H1 (cell line): ENCODE results near the gene CHAC1.

ENCODE experiments used
- CBX8 ChIP-seq: fragments of 300-800, 300-1000 bp; sonication (generic); IDR thresholded peaks from 2 replicates; pipeline ENCODE4 v1.7.1; 2016; ENCODE audit warnings: low read depth, low read length, borderline replicate concordance
- EZH2 ChIP-seq: fragments of 200-600 bp; sonication (generic); IDR thresholded peaks from 2 replicates; pipeline ENCODE4 v1.7.1; 2012; ENCODE audit warnings: low read depth, mild to moderate bottlenecking, moderate library complexity, low read length, inconsistent platforms; ENCODE audit not compliant: severe bottlenecking
- GTF2F1 ChIP-seq: IDR thresholded peaks from 2 replicates; pipeline ENCODE4 v1.6.1; 2012; ENCODE audit warnings: low read depth, low read length, improper control_type of control experiment, borderline replicate concordance
- JUND ChIP-seq: IDR thresholded peaks from 2 replicates; pipeline ENCODE4 v1.6.1; 2011; ENCODE audit warnings: mild to moderate bottlenecking, improper control_type of control experiment, low read length
- POLR2A ChIP-seq, 2 experiments: IDR thresholded peaks; 1 replicate in 1 of 2; 2 replicates in 1 of 2; pipeline ENCODE4 v1.6.1; 2011; ENCODE audit warnings: low read depth in 2 of 2, low read length in 2 of 2, mild to moderate bottlenecking in 2 of 2; ENCODE audit errors: control extremely low read depth in 1 of 2
- RAD21 ChIP-seq, 2 experiments: IDR thresholded peaks in 1 of 2; conservative IDR thresholded peaks in 1 of 2; 2 replicates each; pipeline ENCODE4 v1.6.1; 2011; ENCODE audit warnings: low read depth in 2 of 2, low read length in 2 of 2, improper control_type of control experiment in 1 of 2, inconsistent platforms in 1 of 2, mild to moderate bottlenecking in 1 of 2, moderate library complexity in 1 of 2
- RBBP5 ChIP-seq: IDR thresholded peaks from 2 replicates; pipeline ENCODE4 v1.7.1; 2012; ENCODE audit warnings: low read depth, mild to moderate bottlenecking, inconsistent platforms, low read length, moderate library complexity, borderline replicate concordance
- RFX5 ChIP-seq: IDR thresholded peaks from 2 replicates; pipeline ENCODE4 v1.6.1; 2011; ENCODE audit warnings: low read depth, low read length, improper control_type of control experiment, borderline replicate concordance
- SIN3A ChIP-seq, 2 experiments: IDR thresholded peaks in 1 of 2; conservative IDR thresholded peaks in 1 of 2; 2 replicates each; pipeline ENCODE4 v1.6.1; 2011 to 2012; ENCODE audit warnings: low read length in 2 of 2, improper control_type of control experiment in 1 of 2, low read depth in 1 of 2, mild to moderate bottlenecking in 1 of 2
- SIRT6 ChIP-seq: IDR thresholded peaks from one replicate; pipeline ENCODE4 v1.7.1; 2012; ENCODE audit warnings: low read length, inconsistent platforms
- ZNF274 ChIP-seq: IDR thresholded peaks from 2 replicates; pipeline ENCODE4 v1.7.0; 2012; ENCODE audit warnings: low read length, borderline replicate concordance; ENCODE audit errors: extremely low read depth
- TF ChIP-seq, protein P1 (sequence below), 3 experiments: IDR thresholded peaks; 1 replicate in 2 of 3; 2 replicates in 1 of 3; pipeline versions ENCODE4 v1.5.1 to v1.6.1; 2011; ENCODE audit warnings: low read length in 3 of 3, mild to moderate bottlenecking in 3 of 3, inconsistent platforms in 2 of 3, low read depth in 1 of 3, moderate library complexity in 1 of 3; ENCODE audit not compliant: insufficient read depth in 1 of 3; ENCODE audit errors: control extremely low read depth in 1 of 3
- TF ChIP-seq, protein P2 (sequence below): IDR thresholded peaks from 2 replicates; pipeline ENCODE4 v1.6.1; 2011; ENCODE audit warnings: low read length, improper control_type of control experiment

DNA sequence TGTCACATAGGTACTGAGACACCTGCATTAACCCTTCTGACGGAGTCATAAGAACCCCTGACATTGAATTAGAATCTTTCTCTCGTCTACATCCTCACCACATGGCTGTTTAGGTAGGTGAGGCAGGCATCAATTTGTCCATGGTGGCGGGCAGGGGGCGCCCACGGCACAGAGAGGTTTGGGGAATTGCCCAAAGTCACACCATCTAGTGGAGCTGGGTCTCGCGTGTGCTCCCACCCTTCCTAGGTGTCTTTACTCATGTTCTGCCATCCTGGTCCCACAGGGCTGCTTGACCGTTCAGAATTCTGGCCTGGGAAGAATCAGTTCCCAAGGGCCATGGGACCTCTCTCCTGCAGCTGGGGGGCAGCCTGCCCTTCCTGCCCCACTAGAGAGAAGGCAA, 38.8 kb upstream of the CHAC1 start:
- TF ChIP-seq, protein P1, sequence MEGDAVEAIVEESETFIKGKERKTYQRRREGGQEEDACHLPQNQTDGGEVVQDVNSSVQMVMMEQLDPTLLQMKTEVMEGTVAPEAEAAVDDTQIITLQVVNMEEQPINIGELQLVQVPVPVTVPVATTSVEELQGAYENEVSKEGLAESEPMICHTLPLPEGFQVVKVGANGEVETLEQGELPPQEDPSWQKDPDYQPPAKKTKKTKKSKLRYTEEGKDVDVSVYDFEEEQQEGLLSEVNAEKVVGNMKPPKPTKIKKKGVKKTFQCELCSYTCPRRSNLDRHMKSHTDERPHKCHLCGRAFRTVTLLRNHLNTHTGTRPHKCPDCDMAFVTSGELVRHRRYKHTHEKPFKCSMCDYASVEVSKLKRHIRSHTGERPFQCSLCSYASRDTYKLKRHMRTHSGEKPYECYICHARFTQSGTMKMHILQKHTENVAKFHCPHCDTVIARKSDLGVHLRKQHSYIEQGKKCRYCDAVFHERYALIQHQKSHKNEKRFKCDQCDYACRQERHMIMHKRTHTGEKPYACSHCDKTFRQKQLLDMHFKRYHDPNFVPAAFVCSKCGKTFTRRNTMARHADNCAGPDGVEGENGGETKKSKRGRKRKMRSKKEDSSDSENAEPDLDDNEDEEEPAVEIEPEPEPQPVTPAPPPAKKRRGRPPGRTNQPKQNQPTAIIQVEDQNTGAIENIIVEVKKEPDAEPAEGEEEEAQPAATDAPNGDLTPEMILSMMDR (IDR thresholded peaks at IDR 0.05; ENCODE audit: control extremely low read depth in 1 of 3, insufficient read depth in 1 of 3, low read depth in 1 of 3, low read length in 3 of 3) = peak in 2 of 3 experiments; percentile 55 to 77; a peak in 3 of 4 replicates
- TF ChIP-seq EZH2 = no peak
- TF ChIP-seq SIN3A (conservative IDR thresholded peaks at IDR 0.05 in 1 of 2, IDR thresholded peaks at IDR 0.05 in 1 of 2; ENCODE audit: low read depth in 1 of 2, low read length in 2 of 2) = no peak
- no peak for TF ChIP-seq RBBP5
- TF ChIP-seq SIRT6 = no peak
- TF ChIP-seq POLR2A (IDR thresholded peaks at IDR 0.05; ENCODE audit: control extremely low read depth in 1 of 2, low read depth in 2 of 2, low read length in 2 of 2) = no peak
- TF ChIP-seq, protein P2, sequence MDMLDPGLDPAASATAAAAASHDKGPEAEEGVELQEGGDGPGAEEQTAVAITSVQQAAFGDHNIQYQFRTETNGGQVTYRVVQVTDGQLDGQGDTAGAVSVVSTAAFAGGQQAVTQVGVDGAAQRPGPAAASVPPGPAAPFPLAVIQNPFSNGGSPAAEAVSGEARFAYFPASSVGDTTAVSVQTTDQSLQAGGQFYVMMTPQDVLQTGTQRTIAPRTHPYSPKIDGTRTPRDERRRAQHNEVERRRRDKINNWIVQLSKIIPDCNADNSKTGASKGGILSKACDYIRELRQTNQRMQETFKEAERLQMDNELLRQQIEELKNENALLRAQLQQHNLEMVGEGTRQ = no peak
- TF ChIP-seq JUND = no peak
- TF ChIP-seq ZNF274 = no peak
- peak; percentile 63 to 66 for TF ChIP-seq RAD21 (IDR thresholded peaks at IDR 0.05 in 1 of 2, conservative IDR thresholded peaks at IDR 0.05 in 1 of 2; ENCODE audit: low read depth in 2 of 2, low read length in 2 of 2)
- TF ChIP-seq RFX5 = no peak
- no peak for TF ChIP-seq CBX8
- no peak for TF ChIP-seq GTF2F1
